Left hindlimb (tissue), 1 donor: Measurements from ENCODE around the gene MTMR6.

Experiments used
- DNase-seq: peaks from one replicate; pipeline ENCODE4 v3.0.0-alpha.2; 2018

The MTMR6 gene

GRCh38 chr13:25214491-25215252, 72.6 kb downstream of the MTMR6 start:
- no peak for DNase-seq

GRCh38 chr13:25213715-25214114, 73.6 kb downstream of the MTMR6 start:
- no peak for DNase-seq

GRCh38 chr13:25210842-25211569, 76.3 kb downstream of the MTMR6 start:
- DNase-seq = no peak

GRCh38 chr13:25207291-25207810, 79.9 kb downstream of the MTMR6 start:
- DNase-seq = no peak

- no peak for DNase-seq
Measured at GRCh38 chr13:25204863-25205262, 82.4 kb downstream of the MTMR6 start.

- no peak for DNase-seq
Measured at GRCh38 chr13:25203127-25203740, 84.1 kb downstream of the MTMR6 start.

- no peak for DNase-seq
Measured at GRCh38 chr13:25200783-25201182, 86.5 kb downstream of the MTMR6 start.

- no peak for DNase-seq
Measured at GRCh38 chr13:25198647-25199046, 88.6 kb downstream of the MTMR6 start.

GRCh38 chr13:25196971-25197370, 90.3 kb downstream of the MTMR6 start:
- no peak for DNase-seq
